Measurements from ENCODE around the gene GJB2.

DNA sequence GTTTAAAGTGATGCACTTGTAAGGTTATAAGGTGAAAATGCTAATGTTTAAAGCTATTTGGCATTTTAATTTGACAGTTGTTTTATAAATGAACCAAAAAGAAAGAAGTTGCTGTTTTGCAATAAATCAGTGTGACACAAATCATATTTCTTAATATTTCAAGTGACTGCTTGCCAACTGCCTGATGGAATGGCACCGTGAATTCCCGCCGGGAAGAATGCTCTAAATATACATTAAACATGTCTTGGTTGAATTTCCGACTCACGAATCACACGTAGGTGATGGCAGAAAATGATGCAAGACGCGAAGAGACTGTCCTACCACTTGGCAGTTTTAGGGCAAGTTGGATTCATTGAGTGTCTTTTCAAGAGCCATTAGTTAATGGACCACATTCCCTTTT, 3.1 kb upstream of the GJB2 start:
- TF ChIP-seq, protein P1, sequence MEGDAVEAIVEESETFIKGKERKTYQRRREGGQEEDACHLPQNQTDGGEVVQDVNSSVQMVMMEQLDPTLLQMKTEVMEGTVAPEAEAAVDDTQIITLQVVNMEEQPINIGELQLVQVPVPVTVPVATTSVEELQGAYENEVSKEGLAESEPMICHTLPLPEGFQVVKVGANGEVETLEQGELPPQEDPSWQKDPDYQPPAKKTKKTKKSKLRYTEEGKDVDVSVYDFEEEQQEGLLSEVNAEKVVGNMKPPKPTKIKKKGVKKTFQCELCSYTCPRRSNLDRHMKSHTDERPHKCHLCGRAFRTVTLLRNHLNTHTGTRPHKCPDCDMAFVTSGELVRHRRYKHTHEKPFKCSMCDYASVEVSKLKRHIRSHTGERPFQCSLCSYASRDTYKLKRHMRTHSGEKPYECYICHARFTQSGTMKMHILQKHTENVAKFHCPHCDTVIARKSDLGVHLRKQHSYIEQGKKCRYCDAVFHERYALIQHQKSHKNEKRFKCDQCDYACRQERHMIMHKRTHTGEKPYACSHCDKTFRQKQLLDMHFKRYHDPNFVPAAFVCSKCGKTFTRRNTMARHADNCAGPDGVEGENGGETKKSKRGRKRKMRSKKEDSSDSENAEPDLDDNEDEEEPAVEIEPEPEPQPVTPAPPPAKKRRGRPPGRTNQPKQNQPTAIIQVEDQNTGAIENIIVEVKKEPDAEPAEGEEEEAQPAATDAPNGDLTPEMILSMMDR (conservative IDR thresholded peaks at IDR 0.05) = no peak
- TF ChIP-seq ZFX (IDR thresholded peaks at IDR 0.05) = no peak
